Endothelial cell of umbilical vein (primary cell): ENCODE results near the gene ZDHHC20. TPM values are rescaled to one million over a fixed set of nuclear protein-coding genes. Genes with fewer than 3 reads are reported as not detected.

Experiments used
- BruUV-seq: library from RNA; stranded (reverse); fragments of 400-500 nt; replicated peaks from 2 replicates; lab custom pipeline; 2021; lab: Mats Ljungman, UMichigan
- CTCF ChIA-PET: fragments of 300-600, 350-600 bp; sonication (Branson Sonifier 250); formaldehyde crosslinking; loops from one replicate; lab custom pipeline; 2021; ENCODE audit warnings: antibody characterized with exemption, inconsistent platforms; lab: Charles Lee
- POLR2A ChIA-PET: fragments of 300-600, 350-600 bp; sonication (Branson Sonifier 250); formaldehyde crosslinking; loops from one replicate; lab custom pipeline; 2021; ENCODE audit warnings: antibody characterized with exemption, inconsistent platforms; lab: Charles Lee
- DNase-seq: peaks from one replicate; pipeline ENCODE4 v3.0.0-alpha.2; 2011; ENCODE audit warnings: low read depth, low spot score
- FAIRE-seq: peaks from 2 replicates; lab custom pipeline; 2011; peaks lifted over from hg19 to GRCh38; lab: Jason Lieb, UNC
- H2AFZ ChIP-seq: 2 replicates; pipeline ENCODE4 v1.6.0; 2012; ENCODE audit warnings: low read depth, low read length, control low read depth, inconsistent platforms
- H3K27ac ChIP-seq: 2 replicates; pipeline ENCODE4 v1.5.1; 2011; ENCODE audit warnings: low read depth, mild to moderate bottlenecking, control low read depth, low read length, moderate library complexity; ENCODE audit not compliant: insufficient read depth
- H3K27me3 ChIP-seq, 2 experiments: 2 replicates each; pipeline versions ENCODE4 v1.6.0 to v1.6.1; 2011; ENCODE audit warnings: low read length in 2 of 2, mixed read lengths in 1 of 2; ENCODE audit not compliant: control insufficient read depth in 2 of 2, insufficient read depth in 2 of 2
- H3K36me3 ChIP-seq, 2 experiments: 2 replicates in 1 of 2; 3 replicates in 1 of 2; pipeline ENCODE4 v1.5.1; 2011; ENCODE audit warnings: low read length in 2 of 2, mild to moderate bottlenecking in 1 of 2, moderate library complexity in 1 of 2; ENCODE audit not compliant: control insufficient read depth in 2 of 2, insufficient read depth in 2 of 2; ENCODE audit errors: extremely low read depth in 1 of 2
- H3K4me1 ChIP-seq: 3 replicates; pipeline ENCODE4 v1.5.1; 2011; ENCODE audit warnings: mild to moderate bottlenecking, low read length; ENCODE audit not compliant: control insufficient read depth, insufficient read depth; ENCODE audit errors: extremely low read depth
- H3K4me2 ChIP-seq: 2 replicates; pipeline ENCODE4 v1.6.1; 2011; ENCODE audit warnings: low read length, control low read depth, mixed read lengths; ENCODE audit not compliant: insufficient read depth
- H3K4me3 ChIP-seq, 3 experiments: fragments of 200-600 bp in 1 of 3; sonication (generic), shearing (Covaris generic) in 1 of 3; replicated peaks in 1 of 3; 2 replicates each; pipeline ENCODE4 v1.5.1; 2011 to 2016; ENCODE audit warnings: control low read depth in 3 of 3, low read length in 3 of 3, mild to moderate bottlenecking in 2 of 3, inconsistent platforms in 1 of 3, low read depth in 1 of 3, moderate library complexity in 1 of 3; ENCODE audit not compliant: insufficient read depth in 1 of 3
- H3K79me2 ChIP-seq: 2 replicates; pipeline ENCODE4 v1.6.0; 2012; ENCODE audit warnings: low read length, inconsistent platforms; ENCODE audit not compliant: control insufficient read depth, insufficient read depth
- H3K9ac ChIP-seq: replicated peaks from 2 replicates; pipeline ENCODE3; 2011; ENCODE audit warnings: low read length, control low read depth; ENCODE audit not compliant: insufficient read depth; ENCODE audit errors: extremely low read depth
- H3K9me1 ChIP-seq: replicated peaks from 3 replicates; pipeline ENCODE4 v1.6.0; 2011; ENCODE audit warnings: mild to moderate bottlenecking, low read length; ENCODE audit not compliant: control insufficient read depth, insufficient read depth; ENCODE audit errors: extremely low read depth
- H3K9me3 ChIP-seq: replicated peaks from 2 replicates; pipeline ENCODE4 v1.5.1; 2012; ENCODE audit warnings: low read length, inconsistent platforms; ENCODE audit not compliant: control insufficient read depth, insufficient read depth
- H4K20me1 ChIP-seq: replicated peaks from 2 replicates; pipeline ENCODE3; 2011; ENCODE audit warnings: mild to moderate bottlenecking, low read length; ENCODE audit not compliant: control insufficient read depth, insufficient read depth; ENCODE audit errors: extremely low read depth
- CTCF ChIP-seq, 2 donors: IDR thresholded peaks; 1 replicate in 1 of 2; 2 replicates in 1 of 2; pipeline ENCODE4 v1.5.1; 2011; ENCODE audit warnings: low read length in 2 of 2, mild to moderate bottlenecking in 2 of 2, moderate library complexity in 2 of 2, control low read depth in 1 of 2, inconsistent platforms in 1 of 2, low read depth in 1 of 2; ENCODE audit not compliant: insufficient read depth in 1 of 2; ENCODE audit errors: extremely low read depth in 1 of 2
- EZH2 ChIP-seq: IDR thresholded peaks from 2 replicates; pipeline ENCODE4 v1.6.1; 2012; ENCODE audit warnings: borderline replicate concordance, low read depth, mild to moderate bottlenecking, moderate library complexity, low read length, inconsistent platforms; ENCODE audit not compliant: severe bottlenecking
- FOS ChIP-seq: IDR thresholded peaks from 2 replicates; pipeline ENCODE4 v1.6.1; 2011; ENCODE audit warnings: mild to moderate bottlenecking, low read length, moderate library complexity, borderline replicate concordance; ENCODE audit not compliant: insufficient read depth
- JUN ChIP-seq: IDR thresholded peaks from 2 replicates; pipeline ENCODE4 v1.6.1; 2011; ENCODE audit warnings: borderline replicate concordance, low read depth; ENCODE audit not compliant: insufficient read length, insufficient read depth
- MAX ChIP-seq: IDR thresholded peaks from 2 replicates; pipeline ENCODE4 v1.6.1; 2011; ENCODE audit not compliant: insufficient read depth, insufficient read length
- MYC ChIP-seq: IDR thresholded peaks from one replicate; pipeline ENCODE4 v1.6.1; 2011; ENCODE audit warnings: mild to moderate bottlenecking, low read depth, low read length
- POLR2A ChIP-seq: IDR thresholded peaks from 2 replicates; pipeline ENCODE4 v1.6.1; 2012; ENCODE audit warnings: low read depth, mild to moderate bottlenecking, control low read depth, low read length
- POLR2AphosphoS5 ChIP-seq: IDR thresholded peaks from 2 replicates; pipeline ENCODE4 v1.6.1; 2012; ENCODE audit warnings: low read depth, mild to moderate bottlenecking, control low read depth, low read length, moderate library complexity; ENCODE audit not compliant: insufficient read depth
- dilution Hi-C: fragments of 300-500 bp; cut with MboI; formaldehyde crosslinking; loops from one replicate; pipeline ENCODE4 v1.15.0; 2019; ENCODE audit warnings: low sequenced_read_pairs; ENCODE audit not compliant: extremely low pct_ligation_motif_present
- intact Hi-C: fragments of 100-400 bp; cut with micrococcal nuclease; formaldehyde crosslinking; loops from one replicate; pipeline ENCODE4 v1.10.0; 2022
- polyA plus RNA-seq, 4 experiments: library from polyadenylated mRNA; depleted of rRNA in 3 of 4; stranded (reverse) in 3 of 4; unstranded in 1 of 4; fragments of >200 nt; gene quantifications; 2 replicates each; pipeline versions ENCODE4 v1.2.1 to v1.2.3, GENCODE V29; 2011 to 2012; ENCODE audit warnings: missing spikeins in 1 of 4
- total RNA-seq: library from RNA; stranded (reverse); gene quantifications from 2 replicates; pipeline ENCODE4 v1.2.3, GENCODE V29; 2021

The ZDHHC20 gene
- total and polyA plus RNA-seq, 2 donors (not counting 3 experiments of a cell fraction or from before 2014, with no cell fraction given), result 22.1 to 59.4 TPM

DNA sequence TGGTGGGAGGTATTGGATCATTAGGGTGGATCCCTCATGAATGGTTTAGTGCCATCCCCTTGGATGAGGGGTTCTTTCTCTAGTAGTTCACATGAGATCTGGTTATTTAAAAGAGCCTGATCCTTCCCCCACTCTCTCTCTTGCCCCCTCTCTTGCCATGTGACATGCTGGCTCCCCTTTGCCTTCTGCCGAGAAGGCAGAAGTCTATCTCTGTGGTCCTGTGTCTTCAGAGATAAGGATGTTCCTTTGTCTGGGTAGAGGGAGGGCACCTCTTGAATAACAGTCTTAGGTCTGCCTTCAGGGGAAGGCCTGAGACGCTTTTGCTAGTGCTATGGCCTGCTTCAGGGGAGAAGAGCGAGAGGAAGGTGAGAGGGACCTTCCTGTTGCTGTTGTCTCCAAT is 2.0 kb upstream of the ZDHHC20 start:
- no peak for TF ChIP-seq MAX
- TF ChIP-seq JUN, result no peak
- TF ChIP-seq EZH2, result no peak
- TF ChIP-seq FOS, result no peak
- TF ChIP-seq POLR2A, result no peak
- TF ChIP-seq CTCF (IDR thresholded peaks at IDR 0.05; ENCODE audit: extremely low read depth in 1 of 2, insufficient read depth in 1 of 2, low read depth in 1 of 2, low read length in 2 of 2), result no peak
- TF ChIP-seq MYC, result no peak
- TF ChIP-seq POLR2AphosphoS5, result no peak
- CTCF ChIA-PET, result no interaction called here
- no peak overlapping the region for H2AFZ ChIP-seq
- no peaks in the 10 kb centered on the region for H3K36me3 ChIP-seq
- peaks cover 24% of the 10 kb centered on the region for H3K79me2 ChIP-seq
- H4K20me1 ChIP-seq, result no peaks in the 10 kb centered on the region
- H3K4me3 ChIP-seq, result no peak overlapping the region
- DNase-seq (no peak), FAIRE-seq (no peak)
- H3K9me1 ChIP-seq, result no peaks in the 10 kb centered on the region
- H3K4me2 ChIP-seq, result no peak overlapping the region
- H3K9me3 ChIP-seq, result no peaks in the 10 kb centered on the region
- peaks cover 0 to 1% of the 10 kb centered on the region in 2 experiments for H3K27me3 ChIP-seq
- peaks cover 10% of the 10 kb centered on the region for H3K4me1 ChIP-seq
- no peak overlapping the region for H3K9ac ChIP-seq
- intact Hi-C loops, result no loop called here
- dilution Hi-C loops, result no loop called here
- POLR2A ChIA-PET, result no interaction called here
- H3K27ac ChIP-seq, result no peak overlapping the region
- no TSS peak for BruUV-seq
